OCI-LY3 (cell line): ENCODE data around the gene TECPR2.

Experiments used
- EZH2phosphoT487 ChIP-seq: fragments of 200-600 bp; shearing (Covaris generic); IDR thresholded peaks from 2 replicates; pipeline ENCODE4 v1.6.1; 2018; ENCODE audit warnings: antibody characterized with exemption, mixed run types, low read depth
- TF ChIP-seq, protein P1 (sequence below): fragments of 200-600, 300-600 bp; sonication (generic); IDR thresholded peaks from 2 replicates; pipeline ENCODE4 v1.5.1; 2014; ENCODE audit warnings: antibody characterized with exemption, low read length, low read depth

- TF ChIP-seq, protein P1, sequence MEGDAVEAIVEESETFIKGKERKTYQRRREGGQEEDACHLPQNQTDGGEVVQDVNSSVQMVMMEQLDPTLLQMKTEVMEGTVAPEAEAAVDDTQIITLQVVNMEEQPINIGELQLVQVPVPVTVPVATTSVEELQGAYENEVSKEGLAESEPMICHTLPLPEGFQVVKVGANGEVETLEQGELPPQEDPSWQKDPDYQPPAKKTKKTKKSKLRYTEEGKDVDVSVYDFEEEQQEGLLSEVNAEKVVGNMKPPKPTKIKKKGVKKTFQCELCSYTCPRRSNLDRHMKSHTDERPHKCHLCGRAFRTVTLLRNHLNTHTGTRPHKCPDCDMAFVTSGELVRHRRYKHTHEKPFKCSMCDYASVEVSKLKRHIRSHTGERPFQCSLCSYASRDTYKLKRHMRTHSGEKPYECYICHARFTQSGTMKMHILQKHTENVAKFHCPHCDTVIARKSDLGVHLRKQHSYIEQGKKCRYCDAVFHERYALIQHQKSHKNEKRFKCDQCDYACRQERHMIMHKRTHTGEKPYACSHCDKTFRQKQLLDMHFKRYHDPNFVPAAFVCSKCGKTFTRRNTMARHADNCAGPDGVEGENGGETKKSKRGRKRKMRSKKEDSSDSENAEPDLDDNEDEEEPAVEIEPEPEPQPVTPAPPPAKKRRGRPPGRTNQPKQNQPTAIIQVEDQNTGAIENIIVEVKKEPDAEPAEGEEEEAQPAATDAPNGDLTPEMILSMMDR, result no peak
- TF ChIP-seq EZH2phosphoT487, result no peak
Measured at GRCh38 chr14:102500713-102501112, 138.0 kb downstream of the TECPR2 start.
